ENCODE data around the gene AQP2. TPM values are rescaled to one million over a fixed set of nuclear protein-coding genes. Genes with fewer than 3 reads are reported as not detected.

The AQP2 gene
- total RNA-seq, 3 donors from 2014 or later (not counting 1 experiment from before 2014, with no cell fraction given), result not detected

- H3K27ac Mint-ChIP-seq, result no peak overlapping the region
- TF ChIP-seq CTCF (IDR thresholded peaks at IDR 0.05), result no peak
- H3K27me3 Mint-ChIP-seq (ENCODE audit: low read depth in 2 of 2), result peaks cover 0 to 6% of the 10 kb centered on the region in 2 donors
Observed at GRCh38 chr12:49909826-49910225, 40.7 kb upstream of the AQP2 start.

GRCh38 chr12:49910331-49911212, 40.0 kb upstream of the AQP2 start:
- H3K9me3 Mint-ChIP-seq, result no peaks in the 10 kb centered on the region
- Histone ChIP-seq H3K9me3 (ENCODE audit: control insufficient read depth, insufficient read depth, low read length) (no peaks in the 10 kb centered on the region), H3K36me3 (ENCODE audit: control insufficient read depth, insufficient read depth, low read length) (no peaks in the 10 kb centered on the region), H3K27me3 (ENCODE audit: control insufficient read depth, insufficient read depth, low read length) (no peaks in the 10 kb centered on the region), H3K4me3 (ENCODE audit: low read length) (no peak overlapping the region), H3K4me1 (ENCODE audit: control insufficient read depth, insufficient read depth, low read length) (no peaks in the 10 kb centered on the region), H3K27ac (ENCODE audit: low read length) (no peak overlapping the region)
- H3K36me3 Mint-ChIP-seq, result no peaks in the 10 kb centered on the region
- TF ChIP-seq CTCF (IDR thresholded peaks at IDR 0.05), result no peak
- no peak overlapping the region for H3K27ac Mint-ChIP-seq
- 90% methylated on average over 15 of the region's 15 CpGs for WGBS (ENCODE audit: insufficient coverage)
- H3K4me1 Mint-ChIP-seq, result no peaks in the 10 kb centered on the region
- ATAC-seq (no peak), DNase-seq (no peak)
- intact Hi-C loops (cut with micrococcal nuclease), result no loop called here
- H3K4me3 Mint-ChIP-seq, result no peak overlapping the region
- peaks cover 0 to 5% of the 10 kb centered on the region in 2 donors for H3K27me3 Mint-ChIP-seq (ENCODE audit: low read depth in 2 of 2)

More at GRCh38 chr12:49909826-49910225, 40.7 kb upstream of the AQP2 start:
- Histone ChIP-seq H3K36me3 (ENCODE audit: control insufficient read depth, insufficient read depth, low read length) (no peaks in the 10 kb centered on the region), H3K4me1 (ENCODE audit: control insufficient read depth, insufficient read depth, low read length) (no peaks in the 10 kb centered on the region), H3K4me3 (ENCODE audit: low read length) (no peak overlapping the region), H3K27me3 (ENCODE audit: control insufficient read depth, insufficient read depth, low read length) (no peaks in the 10 kb centered on the region), H3K9me3 (ENCODE audit: control insufficient read depth, insufficient read depth, low read length) (no peaks in the 10 kb centered on the region), H3K27ac (ENCODE audit: low read length) (no peak overlapping the region)
- ATAC-seq (no peak), DNase-seq (no peak)
- intact Hi-C loops (cut with micrococcal nuclease), result no loop called here
- Mint-ChIP-seq H3K36me3 (no peaks in the 10 kb centered on the region), H3K4me1 (no peaks in the 10 kb centered on the region), H3K4me3 (no peak overlapping the region), H3K9me3 (no peaks in the 10 kb centered on the region)
- 81% methylated on average over 15 of the region's 16 CpGs for WGBS (ENCODE audit: insufficient coverage)

GRCh38 chr12:49911213-49911605, 39.3 kb upstream of the AQP2 start:
- no peak for TF ChIP-seq CTCF (IDR thresholded peaks at IDR 0.05)
- WGBS (ENCODE audit: insufficient coverage), result 93% methylated on average over 2 of the region's 2 CpGs

More at GRCh38 chr12:49911213-49911605, 39.3 kb upstream of the AQP2 start:
- no peak overlapping the region for H3K27ac ChIP-seq (ENCODE audit: low read length)
- H3K27me3 Mint-ChIP-seq (ENCODE audit: low read depth in 2 of 2), result peaks cover 0 to 2% of the 10 kb centered on the region in 2 donors
- no peaks in the 10 kb centered on the region for H3K36me3 Mint-ChIP-seq
- no peaks in the 10 kb centered on the region for H3K9me3 Mint-ChIP-seq
- no peak overlapping the region for H3K27ac Mint-ChIP-seq
- no peak overlapping the region for H3K4me3 ChIP-seq (ENCODE audit: low read length)
- no peaks in the 10 kb centered on the region for H3K27me3 ChIP-seq (ENCODE audit: control insufficient read depth, insufficient read depth, low read length)
- DNase-seq (no peak), ATAC-seq (no peak)
- H3K4me3 Mint-ChIP-seq, result no peak overlapping the region
- no peaks in the 10 kb centered on the region for H3K36me3 ChIP-seq (ENCODE audit: control insufficient read depth, insufficient read depth, low read length)
- H3K4me1 ChIP-seq (ENCODE audit: control insufficient read depth, insufficient read depth, low read length), result no peaks in the 10 kb centered on the region
- intact Hi-C loops (cut with micrococcal nuclease), result no loop called here
- no peaks in the 10 kb centered on the region for H3K4me1 Mint-ChIP-seq
- no peaks in the 10 kb centered on the region for H3K9me3 ChIP-seq (ENCODE audit: control insufficient read depth, insufficient read depth, low read length)
